RWPE2 (cell line): ENCODE data around the gene THSD4.

ENCODE experiments used
- ATAC-seq: fragments of 200-7000 bp; cut with Tn5 transposase; 3 replicates; pipeline ENCODE4 v1.9.1; 2021; ENCODE audit warnings: low read depth
- DNase-seq: peaks from one replicate; pipeline ENCODE4 v3.0.0-alpha.2; 2020; ENCODE audit warnings: low spot score
- H3K27ac ChIP-seq: fragments of 450-650 bp; 2 replicates; pipeline ENCODE4 v1.5.1; 2017; ENCODE audit warnings: mild to moderate bottlenecking; ENCODE audit not compliant: poor library complexity, severe bottlenecking
- H3K27me3 ChIP-seq: fragments of 250-450 bp; sonication (Bioruptor Pico); 2 replicates; pipeline ENCODE4 v1.5.1; 2021; ENCODE audit warnings: mild to moderate bottlenecking, moderate library complexity; ENCODE audit not compliant: insufficient read depth, poor library complexity, severe bottlenecking
- H3K36me3 ChIP-seq: fragments of 250-450 bp; sonication (Bioruptor Pico); 2 replicates; pipeline ENCODE4 v1.5.1; 2020; ENCODE audit warnings: low read depth, mild to moderate bottlenecking, moderate library complexity
- H3K4me1 ChIP-seq: fragments of 250-450 bp; sonication (Bioruptor Pico); 2 replicates; pipeline ENCODE4 v1.5.1; 2021; ENCODE audit warnings: mild to moderate bottlenecking, moderate library complexity; ENCODE audit not compliant: insufficient read depth, poor library complexity, severe bottlenecking
- H3K4me3 ChIP-seq: fragments of 250-450 bp; sonication (Bioruptor Pico); 2 replicates; pipeline ENCODE4 v1.5.1; 2021; ENCODE audit warnings: mild to moderate bottlenecking, moderate library complexity; ENCODE audit not compliant: severe bottlenecking
- H3K9me3 ChIP-seq: fragments of 250-450 bp; sonication (Bioruptor Pico); 2 replicates; pipeline ENCODE4 v1.5.1; 2021; ENCODE audit warnings: mild to moderate bottlenecking, moderate library complexity; ENCODE audit not compliant: severe bottlenecking
- CTCF ChIP-seq: fragments of 450-650 bp; IDR thresholded peaks from one replicate; pipeline ENCODE4 v1.5.1; 2017; ENCODE audit warnings: mild to moderate bottlenecking, moderate library complexity; ENCODE audit not compliant: poor library complexity, severe bottlenecking

THSD4 gene

GRCh38 chr15:71129669-71130068, 14.4 kb downstream of the THSD4 start:
- Histone ChIP-seq H3K4me1 (peaks cover 65% of the 10 kb centered on the region), H3K27ac (peak overlapping the region; percentile 96), H3K4me3 (no peak overlapping the region), H3K36me3 (peaks cover 47% of the 10 kb centered on the region), H3K9me3 (no peaks in the 10 kb centered on the region), H3K27me3 (no peaks in the 10 kb centered on the region)
- DNase-seq = no peak
- ATAC-seq = peak; percentile 20
- no peak for TF ChIP-seq CTCF

- no peak for TF ChIP-seq CTCF
- H3K27ac ChIP-seq = peak overlapping the region; percentile 96
- H3K36me3 ChIP-seq = peaks cover 37% of the 10 kb centered on the region
- peak; percentile 62 for ATAC-seq
- H3K4me1 ChIP-seq = peaks cover 77% of the 10 kb centered on the region
- no peaks in the 10 kb centered on the region for H3K27me3 ChIP-seq
- no peaks in the 10 kb centered on the region for H3K9me3 ChIP-seq
- H3K4me3 ChIP-seq = no peak overlapping the region
- no peak for DNase-seq
Measured at GRCh38 chr15:71131601-71132362, 16.5 kb downstream of the THSD4 start.

GRCh38 chr15:71133747-71134472, 18.6 kb downstream of the THSD4 start:
- Histone ChIP-seq H3K27ac (peak overlapping the region; percentile 96), H3K4me1 (peaks cover 72% of the 10 kb centered on the region)

GRCh38 chr15:71136159-71136783, 21.0 kb downstream of the THSD4 start:
- Histone ChIP-seq H3K4me1 (peaks cover 49% of the 10 kb centered on the region), H3K27ac (peak overlapping the region; percentile 85), H3K27me3 (no peaks in the 10 kb centered on the region), H3K36me3 (peaks cover 47% of the 10 kb centered on the region), H3K9me3 (no peaks in the 10 kb centered on the region), H3K4me3 (no peak overlapping the region)
- no peak for TF ChIP-seq CTCF
- peak; percentile 81 for ATAC-seq
- DNase-seq = peak; percentile 92

More at GRCh38 chr15:71133747-71134472, 18.6 kb downstream of the THSD4 start:
- TF ChIP-seq CTCF = no peak
- DNase-seq = no peak
- ATAC-seq = 0 out of 3 replicates have a peak, but pooled peaks have one; percentile 2
- no peak overlapping the region for H3K4me3 ChIP-seq
- H3K36me3 ChIP-seq = peaks cover 39% of the 10 kb centered on the region
- no peaks in the 10 kb centered on the region for H3K9me3 ChIP-seq
- no peaks in the 10 kb centered on the region for H3K27me3 ChIP-seq
